ENCODE measurements around the gene CD55.

DNA sequence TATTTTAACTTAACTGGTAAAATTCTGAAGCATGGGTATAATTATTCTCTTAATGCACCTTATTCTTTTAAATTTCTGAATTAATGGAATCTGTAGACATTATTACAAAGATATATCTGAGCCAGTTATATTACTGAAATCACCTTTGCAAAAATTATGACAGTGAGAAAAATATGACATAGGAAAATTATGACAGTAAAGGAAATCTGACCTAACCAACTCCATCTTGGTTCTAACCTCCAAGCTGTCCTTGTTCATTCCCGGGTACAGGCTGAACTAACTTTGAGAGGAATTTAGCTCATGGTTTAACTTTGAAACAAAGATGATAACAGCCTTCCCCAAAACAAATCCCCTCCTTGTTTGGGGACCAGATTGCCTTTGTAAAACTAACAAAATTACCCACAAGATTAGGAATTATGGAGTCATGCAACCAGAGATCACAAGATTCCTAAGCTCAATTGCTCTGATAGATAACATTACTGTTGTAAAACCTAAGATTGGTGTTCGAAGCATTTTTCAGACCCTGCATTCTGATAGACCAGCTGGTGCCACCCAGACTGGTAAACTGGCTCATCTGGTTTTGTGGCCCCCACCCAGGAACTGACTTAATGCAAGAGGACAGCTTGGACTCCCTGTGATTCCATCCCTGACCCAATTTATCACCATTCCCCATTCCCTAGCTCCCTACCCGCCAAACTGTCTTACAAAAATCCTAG, 9.4 kb upstream of the CD55 start:
- TF ChIP-seq, protein P1, sequence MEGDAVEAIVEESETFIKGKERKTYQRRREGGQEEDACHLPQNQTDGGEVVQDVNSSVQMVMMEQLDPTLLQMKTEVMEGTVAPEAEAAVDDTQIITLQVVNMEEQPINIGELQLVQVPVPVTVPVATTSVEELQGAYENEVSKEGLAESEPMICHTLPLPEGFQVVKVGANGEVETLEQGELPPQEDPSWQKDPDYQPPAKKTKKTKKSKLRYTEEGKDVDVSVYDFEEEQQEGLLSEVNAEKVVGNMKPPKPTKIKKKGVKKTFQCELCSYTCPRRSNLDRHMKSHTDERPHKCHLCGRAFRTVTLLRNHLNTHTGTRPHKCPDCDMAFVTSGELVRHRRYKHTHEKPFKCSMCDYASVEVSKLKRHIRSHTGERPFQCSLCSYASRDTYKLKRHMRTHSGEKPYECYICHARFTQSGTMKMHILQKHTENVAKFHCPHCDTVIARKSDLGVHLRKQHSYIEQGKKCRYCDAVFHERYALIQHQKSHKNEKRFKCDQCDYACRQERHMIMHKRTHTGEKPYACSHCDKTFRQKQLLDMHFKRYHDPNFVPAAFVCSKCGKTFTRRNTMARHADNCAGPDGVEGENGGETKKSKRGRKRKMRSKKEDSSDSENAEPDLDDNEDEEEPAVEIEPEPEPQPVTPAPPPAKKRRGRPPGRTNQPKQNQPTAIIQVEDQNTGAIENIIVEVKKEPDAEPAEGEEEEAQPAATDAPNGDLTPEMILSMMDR (IDR thresholded peaks at IDR 0.05; ENCODE audit: low read depth, low read length), result no peak
- TF ChIP-seq EZH2phosphoT487 (IDR thresholded peaks at IDR 0.05; ENCODE audit: low read depth), result no peak

Measured in OCI-LY3 (cell line).